Right atrium auricular region (tissue), 2 donors: ENCODE measurements around the gene ZMAT3. TPM values are rescaled to one million over a fixed set of nuclear protein-coding genes. Genes with fewer than 3 reads are reported as not detected.

Experiments used
- DNase-seq: peaks from one replicate; pipeline ENCODE4 v3.0.0-alpha.2; 2019; ENCODE audit warnings: low spot score
- H3K27ac ChIP-seq, 2 donors: fragments of 200-600 bp; sonication (generic); 1 replicate in 1 of 2; 2 replicates in 1 of 2; pipeline ENCODE4 v1.5.1; 2016 to 2019
- H3K27me3 ChIP-seq, 2 donors: fragments of 200-600 bp; sonication (generic); one replicate each; pipeline versions ENCODE4 v1.5.1 to v1.6.0; 2017 to 2019
- H3K36me3 ChIP-seq: fragments of 200-600 bp; sonication (generic); one replicate; pipeline ENCODE4 v1.5.1; 2016
- H3K4me1 ChIP-seq, 2 donors: fragments of 200-600 bp; sonication (generic); one replicate each; pipeline versions ENCODE4 v1.5.1 to v1.6.0; 2017 to 2019
- H3K4me3 ChIP-seq, 2 donors: fragments of 200-600 bp; sonication (generic); 1 replicate in 1 of 2; 2 replicates in 1 of 2; pipeline ENCODE4 v1.5.1; 2017 to 2019; ENCODE audit warnings: mild to moderate bottlenecking in 1 of 2, moderate library complexity in 1 of 2
- H3K9me3 ChIP-seq, 2 donors: fragments of 200-600 bp; sonication (generic); one replicate each; pipeline ENCODE4 v1.5.1; 2019
- CTCF ChIP-seq, 2 donors: fragments of 200-600 bp; sonication (generic); IDR thresholded peaks; one replicate each; pipeline ENCODE4 v1.5.1; 2019; ENCODE audit warnings: antibody characterized with exemption in 2 of 2
- total RNA-seq, 2 donors: library from RNA; depleted of rRNA; stranded (reverse); fragments of >200 nt; gene quantifications; one replicate each; pipeline ENCODE4 v1.1.0, GENCODE V29; 2016

Gene ZMAT3
- total RNA-seq, 2 donors from 2014 or later = 8.5 to 12.6 TPM

DNA sequence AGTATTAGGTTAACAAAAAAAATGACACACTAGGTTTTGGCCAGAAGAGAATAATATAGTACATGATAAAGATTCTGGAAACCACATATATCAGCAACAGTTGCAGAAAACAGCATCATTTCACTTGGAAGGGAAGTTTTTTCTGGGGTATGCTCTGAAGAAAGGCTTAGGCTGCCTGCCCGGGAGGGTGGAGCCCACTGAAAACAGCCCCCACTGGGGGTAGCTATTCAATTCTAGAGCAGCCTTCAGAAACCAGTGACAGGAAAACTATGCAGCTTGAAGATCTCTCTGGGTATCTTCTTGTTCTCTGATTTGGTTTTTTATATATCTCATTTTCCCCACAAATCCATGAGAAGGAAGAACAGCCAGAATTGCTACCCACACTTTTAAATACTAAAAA is 43.2 kb downstream of the ZMAT3 start:
- H3K27me3 ChIP-seq = no peaks in the 10 kb centered on the region
- peaks cover 0 to 4% of the 10 kb centered on the region in 2 donors for H3K4me1 ChIP-seq
- H3K36me3 ChIP-seq = peaks cover 8% of the 10 kb centered on the region
- no peak overlapping the region for H3K4me3 ChIP-seq
- DNase-seq = no peak
- TF ChIP-seq CTCF (IDR thresholded peaks at IDR 0.05) = no peak
- no peaks in the 10 kb centered on the region for H3K9me3 ChIP-seq
- H3K27ac ChIP-seq = no peak overlapping the region

GRCh38 chr3:179027326-179027900 is 44.2 kb downstream of the ZMAT3 start:
- Histone ChIP-seq H3K27ac (no peak overlapping the region), H3K4me1 (peaks cover 0 to 4% of the 10 kb centered on the region in 2 donors), H3K9me3 (no peaks in the 10 kb centered on the region), H3K27me3 (no peaks in the 10 kb centered on the region), H3K36me3 (peaks cover 8% of the 10 kb centered on the region), H3K4me3 (no peak overlapping the region)
- DNase-seq = no peak
- TF ChIP-seq CTCF (IDR thresholded peaks at IDR 0.05) = no peak

- Histone ChIP-seq H3K36me3 (peaks cover 8% of the 10 kb centered on the region), H3K4me1 (peaks cover 0 to 4% of the 10 kb centered on the region in 2 donors), H3K9me3 (no peaks in the 10 kb centered on the region), H3K4me3 (no peak overlapping the region), H3K27me3 (no peaks in the 10 kb centered on the region), H3K27ac (no peak overlapping the region)
- DNase-seq = no peak
- TF ChIP-seq CTCF (IDR thresholded peaks at IDR 0.05) = no peak
Measured at GRCh38 chr3:179026636-179027035, 45.0 kb downstream of the ZMAT3 start.

GRCh38 chr3:179021119-179021903 is 50.3 kb downstream of the ZMAT3 start:
- Histone ChIP-seq H3K9me3 (no peaks in the 10 kb centered on the region), H3K36me3 (no peaks in the 10 kb centered on the region), H3K27ac (no peak overlapping the region), H3K27me3 (no peaks in the 10 kb centered on the region), H3K4me3 (no peak overlapping the region), H3K4me1 (peaks cover 0 to 12% of the 10 kb centered on the region in 2 donors)
- no peak for DNase-seq
- TF ChIP-seq CTCF (IDR thresholded peaks at IDR 0.05) = no peak

- Histone ChIP-seq H3K4me1 (peaks cover 0 to 12% of the 10 kb centered on the region in 2 donors), H3K27me3 (no peaks in the 10 kb centered on the region), H3K27ac (peak overlapping the region; percentile 24 to 37), H3K9me3 (no peaks in the 10 kb centered on the region), H3K4me3 (no peak overlapping the region), H3K36me3 (no peaks in the 10 kb centered on the region)
- no peak for TF ChIP-seq CTCF (IDR thresholded peaks at IDR 0.05)
- no peak for DNase-seq
Measured at GRCh38 chr3:179020112-179020511, 51.5 kb downstream of the ZMAT3 start.
